GM19438 (cell line): ENCODE measurements around the gene MTCL1.

ENCODE experiments used
- ATAC-seq: cut with Tn5 transposase; IDR thresholded peaks from one replicate; pipeline ENCODE4 v1.9.1; 2021; ENCODE audit warnings: low read depth; ENCODE audit not compliant: unreplicated experiment

MTCL1 gene

DNA sequence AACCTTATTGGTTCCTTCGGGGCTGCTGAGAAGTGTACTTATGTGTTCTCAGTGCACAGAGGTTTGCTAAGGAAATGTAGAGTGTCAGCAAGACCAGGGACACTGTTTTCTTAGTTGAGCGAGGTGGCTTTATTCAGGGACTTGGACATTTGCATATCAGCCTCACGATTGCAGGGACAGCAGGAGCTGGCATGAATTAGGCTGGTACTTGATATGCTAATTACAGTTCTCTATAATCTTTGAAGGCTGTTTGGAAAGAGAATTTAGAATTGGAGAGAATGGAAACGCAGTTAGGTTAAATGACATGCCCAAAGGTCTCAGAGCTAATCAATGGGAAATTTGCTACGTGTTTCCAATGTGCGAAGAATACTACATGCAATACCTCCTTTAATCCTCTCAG, 18.7 kb upstream of the MTCL1 start:
- ATAC-seq = no peak

- ATAC-seq = no peak
These were observed 17.0 kb upstream of the MTCL1 start for GRCh38 chr18:8688216-8688800.

- ATAC-seq = no peak
These were observed 16.5 kb upstream of the MTCL1 start for GRCh38 chr18:8688816-8689215.

- ATAC-seq = no peak
These were observed 15.8 kb upstream of the MTCL1 start for GRCh38 chr18:8689517-8689916.

GRCh38 chr18:8694891-8695290, 10.5 kb upstream of the MTCL1 start:
- ATAC-seq = no peak

- ATAC-seq = no peak
These were observed 9.3 kb upstream of the MTCL1 start for GRCh38 chr18:8695932-8696517.

GRCh38 chr18:8696749-8697211, 8.6 kb upstream of the MTCL1 start:
- peak; percentile 77 for ATAC-seq

- ATAC-seq = no peak
These were observed 6.2 kb upstream of the MTCL1 start for GRCh38 chr18:8699126-8699525.

- no peak for ATAC-seq
These were observed 5.4 kb upstream of the MTCL1 start for GRCh38 chr18:8699948-8700347.

GRCh38 chr18:8701546-8702118, 3.7 kb upstream of the MTCL1 start:
- no peak for ATAC-seq

- ATAC-seq = no peak
These were observed 2.7 kb upstream of the MTCL1 start for GRCh38 chr18:8702668-8703067.

- ATAC-seq = no peak
These were observed 2.2 kb upstream of the MTCL1 start for GRCh38 chr18:8703092-8703709.

DNA sequence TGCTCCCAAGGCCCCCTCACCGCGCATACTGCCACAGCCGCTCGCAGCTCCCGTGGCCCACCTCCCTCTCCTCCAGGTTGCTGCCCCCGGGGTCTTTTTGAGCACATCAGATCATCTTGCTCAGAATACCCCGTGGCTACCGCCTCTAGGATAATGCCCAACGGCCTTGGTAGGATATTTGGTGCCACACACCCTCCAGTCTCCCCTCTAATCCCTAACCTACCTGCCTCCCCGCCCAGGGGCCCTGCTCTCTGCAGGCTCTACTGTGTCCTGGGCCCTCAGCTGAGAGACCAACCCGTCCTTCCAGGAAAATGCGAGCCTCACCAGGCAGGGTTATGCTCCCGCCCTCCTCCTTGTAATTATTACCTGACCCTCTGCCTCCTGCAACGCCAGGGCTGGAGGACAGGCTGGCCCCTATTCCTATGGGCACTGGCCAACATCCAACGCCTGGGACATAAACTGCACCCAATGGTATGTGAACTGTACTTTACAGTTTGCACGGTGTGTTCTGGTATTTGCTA, 1.5 kb upstream of the MTCL1 start:
- no peak for ATAC-seq

DNA sequence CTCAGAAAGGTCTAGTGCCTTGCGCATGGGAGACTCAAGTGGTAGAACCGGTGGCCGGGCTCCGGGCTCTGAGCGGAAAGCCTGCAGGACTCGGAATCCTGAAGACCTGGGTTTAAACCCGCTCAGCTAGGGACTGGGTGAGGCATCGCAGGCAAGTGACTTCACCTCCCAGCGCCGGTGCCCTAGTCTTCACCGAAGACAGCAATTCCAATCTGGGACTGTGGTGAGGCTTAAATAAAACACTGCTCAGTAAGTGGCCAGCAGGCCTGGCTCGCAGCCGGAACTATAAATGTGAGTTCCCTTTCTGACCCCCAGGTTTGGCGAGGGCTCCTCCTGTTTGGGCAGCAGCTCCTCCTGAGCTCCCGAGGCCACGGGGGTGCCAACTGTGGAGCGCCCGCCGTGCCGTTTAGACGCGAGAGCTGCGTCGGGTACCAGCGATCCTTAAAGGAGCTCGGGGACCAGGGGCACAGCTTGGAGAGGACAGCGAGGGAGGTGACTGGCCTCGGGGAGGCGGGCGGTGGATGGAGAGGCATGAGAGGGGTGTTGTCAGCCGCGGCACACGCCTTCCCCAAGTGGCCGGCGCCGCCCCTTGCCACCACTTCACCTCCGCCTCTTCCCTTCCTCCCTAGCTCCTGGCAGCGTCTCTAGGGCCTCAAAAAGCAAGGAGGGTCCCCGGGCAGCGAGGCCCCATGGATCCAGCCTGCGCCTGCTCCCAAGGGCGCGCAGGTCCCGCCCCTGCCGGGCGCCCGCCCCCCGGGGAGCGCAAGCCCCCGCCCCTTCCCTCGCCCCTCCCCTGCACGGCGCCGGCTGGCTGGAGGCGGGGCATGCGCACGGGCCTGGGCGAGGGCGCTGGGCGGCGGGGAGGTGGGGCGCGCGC, 757 bp upstream of the MTCL1 start:
- peak; percentile 80 for ATAC-seq

- ATAC-seq = peak; percentile 17
These were observed 820 bp downstream of the MTCL1 start for GRCh38 chr18:8705961-8706790.

- no peak for ATAC-seq
These were observed 1.6 kb downstream of the MTCL1 start for GRCh38 chr18:8706791-8707555.

DNA sequence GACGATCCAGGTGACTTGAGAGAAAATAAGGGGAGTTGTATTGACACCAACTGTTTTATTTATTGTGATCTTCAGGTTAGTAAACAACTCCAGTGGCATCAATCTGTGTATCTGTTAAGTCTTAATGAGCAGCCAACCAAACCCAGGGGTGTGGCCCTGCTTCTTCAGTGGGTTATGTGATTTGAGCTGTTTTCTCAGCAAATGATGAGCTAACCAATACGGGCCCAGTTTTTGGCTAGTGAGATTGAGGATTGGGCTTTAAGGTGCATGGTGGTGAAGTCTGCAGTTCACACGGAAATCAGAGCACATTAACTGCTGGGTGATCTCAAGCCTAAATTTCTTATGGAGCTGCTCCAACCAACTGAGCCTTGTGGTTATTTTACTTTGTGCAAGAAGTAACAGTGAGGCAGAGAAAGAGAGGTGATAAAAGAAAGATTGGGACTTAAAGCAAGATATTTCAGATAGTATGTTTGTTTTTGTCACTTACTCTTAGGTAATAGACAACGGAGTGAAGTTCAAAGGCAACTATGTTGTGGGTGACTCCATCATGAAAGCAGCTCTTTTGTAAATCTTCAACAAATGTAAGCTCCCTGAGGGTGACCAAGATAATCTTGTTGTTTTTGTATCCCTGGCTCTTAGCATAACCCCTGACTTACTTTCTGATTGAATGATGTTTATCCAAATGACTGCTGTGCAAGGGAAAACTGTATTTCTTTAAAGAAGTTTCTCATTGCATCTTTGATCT, 2.4 kb downstream of the MTCL1 start:
- ATAC-seq = no peak

DNA sequence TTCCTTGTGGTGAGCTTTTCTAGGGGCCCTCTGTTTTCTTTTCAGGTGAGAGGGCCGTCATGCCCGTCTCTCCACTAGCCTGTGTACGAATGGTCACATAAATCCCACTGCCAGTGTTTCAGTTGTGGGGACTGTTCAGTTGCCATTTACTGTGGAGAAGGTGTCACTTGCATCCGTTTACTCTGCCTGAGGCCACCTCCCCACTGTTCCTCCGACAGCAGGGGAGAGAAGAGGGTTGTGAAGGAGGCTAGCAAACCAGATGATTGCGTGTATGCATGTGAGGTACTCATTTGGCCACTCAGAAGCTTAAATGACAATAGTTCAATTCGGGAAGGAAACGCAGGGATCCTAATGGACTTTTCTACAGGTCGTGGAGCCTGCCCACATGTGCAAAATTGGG, 3.3 kb downstream of the MTCL1 start:
- ATAC-seq = no peak
